Astrocyte (in vitro differentiated cells and primary cell): Measurements from ENCODE around the gene MAPKAPK2. TPM values are rescaled to one million over a fixed set of nuclear protein-coding genes. Genes with fewer than 3 reads are reported as not detected.

ENCODE experiments used
- DNase-seq: peaks from one replicate; pipeline ENCODE4 v3.0.0-alpha.2; 2010; ENCODE audit warnings: low read depth
- FAIRE-seq: peaks from 2 replicates; lab custom pipeline; 2011; peaks lifted over from hg19 to GRCh38; lab: Jason Lieb, UNC
- H2AFZ ChIP-seq: 2 replicates; pipeline ENCODE4 v1.6.0; 2012; ENCODE audit warnings: low read depth, low read length, inconsistent platforms
- H3K27ac ChIP-seq: 2 replicates; pipeline ENCODE4 v1.5.1; 2011; ENCODE audit warnings: low read depth, low read length, inconsistent platforms
- H3K27me3 ChIP-seq: 2 replicates; pipeline ENCODE4 v1.6.0; 2011; ENCODE audit warnings: low read length, inconsistent platforms; ENCODE audit not compliant: insufficient read depth
- H3K36me3 ChIP-seq: 2 replicates; pipeline ENCODE4 v1.5.1; 2011; ENCODE audit warnings: low read length, inconsistent platforms; ENCODE audit not compliant: insufficient read depth
- H3K4me1 ChIP-seq: 2 replicates; pipeline ENCODE4 v1.5.1; 2011; ENCODE audit warnings: low read length, inconsistent platforms; ENCODE audit not compliant: insufficient read depth
- H3K4me2 ChIP-seq: 2 replicates; pipeline ENCODE4 v1.6.0; 2012; ENCODE audit warnings: low read length, inconsistent platforms
- H3K4me3 ChIP-seq: 2 replicates; pipeline ENCODE4 v1.5.1; 2011; ENCODE audit warnings: low read depth, mild to moderate bottlenecking, low read length, inconsistent platforms; ENCODE audit not compliant: insufficient read depth
- H3K79me2 ChIP-seq: 2 replicates; pipeline ENCODE4 v1.6.0; 2012; ENCODE audit warnings: mild to moderate bottlenecking, low read length, inconsistent platforms; ENCODE audit not compliant: insufficient read depth
- H3K9ac ChIP-seq: 2 replicates; pipeline ENCODE4 v1.6.0; 2012; ENCODE audit warnings: mild to moderate bottlenecking, low read length, inconsistent platforms
- H3K9me3 ChIP-seq: 2 replicates; pipeline ENCODE4 v1.5.1; 2012; ENCODE audit warnings: low read depth, mild to moderate bottlenecking, low read length, inconsistent platforms; ENCODE audit not compliant: insufficient read depth
- H4K20me1 ChIP-seq: 2 replicates; pipeline ENCODE4 v1.6.0; 2012; ENCODE audit warnings: low read length, inconsistent platforms; ENCODE audit not compliant: insufficient read depth
- H3K27ac Mint-ChIP-seq: one replicate; pipeline ENCODE4 v1.8.0; 2021; ENCODE audit warnings: mild to moderate bottlenecking, mixed read lengths; ENCODE audit not compliant: unreplicated experiment
- H3K27me3 Mint-ChIP-seq: one replicate; pipeline ENCODE4 v1.8.0; 2021; ENCODE audit warnings: low read depth, mixed read lengths; ENCODE audit not compliant: unreplicated experiment
- H3K36me3 Mint-ChIP-seq: one replicate; pipeline ENCODE4 v1.8.0; 2021; ENCODE audit warnings: low read depth, mixed read lengths; ENCODE audit not compliant: unreplicated experiment
- H3K4me1 Mint-ChIP-seq: one replicate; pipeline ENCODE4 v1.8.0; 2021; ENCODE audit warnings: low read depth, mixed read lengths; ENCODE audit not compliant: unreplicated experiment
- H3K4me3 Mint-ChIP-seq: one replicate; pipeline ENCODE4 v1.8.0; 2021; ENCODE audit warnings: mild to moderate bottlenecking, moderate library complexity, mixed read lengths; ENCODE audit not compliant: unreplicated experiment
- H3K9me3 Mint-ChIP-seq: one replicate; pipeline ENCODE4 v1.8.0; 2021; ENCODE audit warnings: mild to moderate bottlenecking, mixed read lengths; ENCODE audit not compliant: unreplicated experiment
- EZH2 ChIP-seq: IDR thresholded peaks from 2 replicates; pipeline ENCODE4 v1.6.1; 2012; ENCODE audit warnings: mild to moderate bottlenecking, low read length, inconsistent platforms; ENCODE audit not compliant: insufficient read depth
- total RNA-seq: library from RNA; stranded (reverse); gene quantifications from 2 replicates; pipeline ENCODE4 v1.2.1, GENCODE V29; 2021
- TF ChIP-seq, protein P1 (sequence below): IDR thresholded peaks from 2 replicates; pipeline ENCODE4 v1.5.1; 2011; ENCODE audit warnings: low read depth, mild to moderate bottlenecking, inconsistent platforms, low read length, moderate library complexity; ENCODE audit not compliant: insufficient read depth

The MAPKAPK2 gene
- total RNA-seq, 1 donor from 2014 or later: 108 TPM

DNA sequence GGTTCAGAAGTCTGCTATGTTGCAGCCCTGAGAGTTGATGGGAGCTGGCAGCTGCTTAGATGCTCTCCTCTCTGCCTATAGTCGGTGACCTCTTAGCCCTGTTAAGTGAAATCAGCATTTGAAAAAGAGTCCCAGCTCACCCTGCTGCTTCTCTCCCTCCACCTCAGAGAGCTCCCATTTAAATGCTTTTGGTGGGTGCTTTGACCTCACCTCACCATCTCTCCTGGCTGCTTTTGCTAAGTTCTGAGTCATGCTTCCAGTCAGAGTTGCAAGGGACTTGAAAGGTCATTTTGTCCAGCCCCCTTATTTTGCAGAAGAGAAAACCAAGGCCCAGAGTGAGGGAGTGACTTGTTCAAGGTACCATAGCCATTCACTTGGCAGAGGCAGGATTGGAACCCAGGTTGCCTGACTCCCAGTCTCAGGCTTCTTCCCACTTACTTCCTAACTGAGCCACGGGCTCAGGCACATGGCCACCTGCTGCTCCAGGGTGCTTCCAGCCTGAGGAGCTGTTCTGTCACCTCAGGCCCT is 3.3 kb downstream of the MAPKAPK2 start:
- Histone ChIP-seq H3K27ac (no peak overlapping the region), H3K4me2 (peak overlapping the region; percentile 89), H3K4me1 (peaks cover 34% of the 10 kb centered on the region), H3K79me2 (peaks cover 76% of the 10 kb centered on the region), H3K9me3 (no peaks in the 10 kb centered on the region), H4K20me1 (peaks cover 68% of the 10 kb centered on the region), H3K36me3 (no peaks in the 10 kb centered on the region), H3K9ac (peak overlapping the region; percentile 97), H3K27me3 (peaks cover 10% of the 10 kb centered on the region), H2AFZ (no peak overlapping the region), H3K4me3 (peak overlapping the region; percentile 90)
- Mint-ChIP-seq H3K9me3 (no peaks in the 10 kb centered on the region), H3K27me3 (peaks cover 13% of the 10 kb centered on the region), H3K4me1 (peaks cover 49% of the 10 kb centered on the region), H3K36me3 (peaks cover 4% of the 10 kb centered on the region), H3K4me3 (peak overlapping the region; percentile 99), H3K27ac (peak overlapping the region; percentile 54)
- DNase-seq (peak; percentile 65), FAIRE-seq (no peak)
- no peak for TF ChIP-seq EZH2
- TF ChIP-seq, protein P1, sequence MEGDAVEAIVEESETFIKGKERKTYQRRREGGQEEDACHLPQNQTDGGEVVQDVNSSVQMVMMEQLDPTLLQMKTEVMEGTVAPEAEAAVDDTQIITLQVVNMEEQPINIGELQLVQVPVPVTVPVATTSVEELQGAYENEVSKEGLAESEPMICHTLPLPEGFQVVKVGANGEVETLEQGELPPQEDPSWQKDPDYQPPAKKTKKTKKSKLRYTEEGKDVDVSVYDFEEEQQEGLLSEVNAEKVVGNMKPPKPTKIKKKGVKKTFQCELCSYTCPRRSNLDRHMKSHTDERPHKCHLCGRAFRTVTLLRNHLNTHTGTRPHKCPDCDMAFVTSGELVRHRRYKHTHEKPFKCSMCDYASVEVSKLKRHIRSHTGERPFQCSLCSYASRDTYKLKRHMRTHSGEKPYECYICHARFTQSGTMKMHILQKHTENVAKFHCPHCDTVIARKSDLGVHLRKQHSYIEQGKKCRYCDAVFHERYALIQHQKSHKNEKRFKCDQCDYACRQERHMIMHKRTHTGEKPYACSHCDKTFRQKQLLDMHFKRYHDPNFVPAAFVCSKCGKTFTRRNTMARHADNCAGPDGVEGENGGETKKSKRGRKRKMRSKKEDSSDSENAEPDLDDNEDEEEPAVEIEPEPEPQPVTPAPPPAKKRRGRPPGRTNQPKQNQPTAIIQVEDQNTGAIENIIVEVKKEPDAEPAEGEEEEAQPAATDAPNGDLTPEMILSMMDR: no peak

DNA sequence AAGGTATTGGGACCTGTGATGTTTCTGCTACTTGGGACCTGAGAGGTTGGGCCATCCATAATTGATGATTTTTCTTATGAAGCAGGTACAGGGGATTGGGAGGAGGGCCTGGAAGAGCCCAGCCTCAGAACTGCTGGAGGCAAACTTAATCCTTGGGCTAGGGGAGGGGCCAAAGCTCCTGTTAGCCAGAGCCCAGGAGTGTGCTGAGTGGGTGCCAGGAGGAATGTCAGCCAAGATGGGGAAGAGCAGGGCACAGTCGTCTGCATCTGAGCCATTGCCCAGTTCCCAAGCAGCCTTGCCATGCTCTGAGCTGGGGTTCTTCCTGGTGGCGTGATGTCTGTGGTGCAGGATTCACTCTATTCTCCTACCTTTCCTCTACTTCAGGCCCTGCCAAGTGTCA is 5.8 kb downstream of the MAPKAPK2 start:
- no peak overlapping the region for H3K4me3 ChIP-seq
- Mint-ChIP-seq H3K4me1 (peaks cover 71% of the 10 kb centered on the region), H3K27me3 (no peaks in the 10 kb centered on the region), H3K36me3 (peaks cover 5% of the 10 kb centered on the region), H3K27ac (peak overlapping the region; percentile 6), H3K9me3 (no peaks in the 10 kb centered on the region), H3K4me3 (no peak overlapping the region)
- no peaks in the 10 kb centered on the region for H3K9me3 ChIP-seq
- no peak overlapping the region for H3K27ac ChIP-seq
- no peak overlapping the region for H2AFZ ChIP-seq
- H4K20me1 ChIP-seq: peaks cover 94% of the 10 kb centered on the region
- FAIRE-seq (no peak), DNase-seq (no peak)
- no peaks in the 10 kb centered on the region for H3K36me3 ChIP-seq
- no peak overlapping the region for H3K4me2 ChIP-seq
- H3K27me3 ChIP-seq: no peaks in the 10 kb centered on the region
- H3K79me2 ChIP-seq: peaks cover 99% of the 10 kb centered on the region
- H3K9ac ChIP-seq: no peak overlapping the region
- peaks cover 53% of the 10 kb centered on the region for H3K4me1 ChIP-seq
- no peak for TF ChIP-seq EZH2

DNA sequence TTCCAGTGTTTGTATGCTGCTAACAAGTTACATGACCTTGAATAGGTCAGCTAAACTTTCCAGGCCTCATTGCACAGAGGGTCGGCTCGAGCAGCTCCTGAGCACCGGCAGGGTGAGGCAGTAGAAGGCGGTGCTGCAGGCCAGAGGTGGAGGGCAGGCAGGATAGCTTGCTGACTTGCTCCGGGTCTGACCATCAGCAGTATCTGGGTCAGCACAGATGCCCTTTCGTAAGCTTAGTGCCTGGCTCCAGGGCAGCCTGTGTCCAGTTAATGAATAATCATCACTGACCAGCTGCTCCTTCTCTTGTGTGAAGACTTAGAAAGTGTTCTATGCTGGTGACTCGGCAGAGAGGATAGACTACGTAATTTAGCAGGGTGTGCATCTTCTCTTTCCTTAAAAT is 6.9 kb downstream of the MAPKAPK2 start:
- FAIRE-seq (no peak), DNase-seq (no peak)

More for the DNA sequence above, 6.9 kb downstream of the MAPKAPK2 start:
- Histone ChIP-seq H3K4me1 (peaks cover 53% of the 10 kb centered on the region), H4K20me1 (peaks cover 99% of the 10 kb centered on the region), H3K4me2 (no peak overlapping the region), H2AFZ (no peak overlapping the region), H3K9me3 (no peaks in the 10 kb centered on the region), H3K36me3 (no peaks in the 10 kb centered on the region), H3K9ac (no peak overlapping the region), H3K4me3 (no peak overlapping the region), H3K27me3 (no peaks in the 10 kb centered on the region), H3K27ac (no peak overlapping the region), H3K79me2 (peaks cover 99% of the 10 kb centered on the region)
- peaks cover 7% of the 10 kb centered on the region for H3K36me3 Mint-ChIP-seq
- no peak overlapping the region for H3K27ac Mint-ChIP-seq
- H3K4me3 Mint-ChIP-seq: no peak overlapping the region
- H3K9me3 Mint-ChIP-seq: no peaks in the 10 kb centered on the region
- H3K27me3 Mint-ChIP-seq: no peaks in the 10 kb centered on the region
- no peak for TF ChIP-seq EZH2
- TF ChIP-seq, protein P1: no peak
- H3K4me1 Mint-ChIP-seq: peaks cover 76% of the 10 kb centered on the region
